C4-2B (cell line): Measurements from ENCODE around the gene HIF3A.

Experiments used
- H3K27ac ChIP-seq: fragments of 450-650 bp; 2 replicates; pipeline ENCODE4 v1.5.1; 2017
- ZFX ChIP-seq: fragments of 450-650 bp; IDR thresholded peaks from 2 replicates; pipeline ENCODE4 v1.6.1; 2017
- TF ChIP-seq, protein P1 (sequence below): fragments of 450-650 bp; conservative IDR thresholded peaks from 2 replicates; pipeline ENCODE4 v1.5.1; 2017; ENCODE audit warnings: mild to moderate bottlenecking

Gene HIF3A

DNA sequence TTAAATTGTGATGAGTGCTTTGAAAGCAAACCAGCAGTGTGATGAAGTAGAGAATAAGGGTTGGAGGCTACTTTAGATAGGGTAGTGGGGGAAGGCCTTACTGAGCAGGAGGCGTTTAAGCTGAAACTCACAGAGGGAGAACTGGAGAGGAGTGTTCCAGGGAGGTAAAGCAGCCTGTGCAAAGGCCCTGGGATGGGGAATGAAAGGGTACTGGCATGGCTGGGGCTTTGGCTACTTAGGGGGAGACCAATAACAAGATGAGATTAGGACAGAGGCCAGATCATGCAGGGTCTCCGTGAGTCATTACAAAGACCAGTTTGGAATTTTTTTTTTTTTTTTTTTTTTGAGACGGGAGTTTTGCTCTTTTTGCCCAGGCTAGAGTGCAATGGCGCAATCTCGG lies 51.1 kb downstream of the HIF3A start:
- TF ChIP-seq, protein P1, sequence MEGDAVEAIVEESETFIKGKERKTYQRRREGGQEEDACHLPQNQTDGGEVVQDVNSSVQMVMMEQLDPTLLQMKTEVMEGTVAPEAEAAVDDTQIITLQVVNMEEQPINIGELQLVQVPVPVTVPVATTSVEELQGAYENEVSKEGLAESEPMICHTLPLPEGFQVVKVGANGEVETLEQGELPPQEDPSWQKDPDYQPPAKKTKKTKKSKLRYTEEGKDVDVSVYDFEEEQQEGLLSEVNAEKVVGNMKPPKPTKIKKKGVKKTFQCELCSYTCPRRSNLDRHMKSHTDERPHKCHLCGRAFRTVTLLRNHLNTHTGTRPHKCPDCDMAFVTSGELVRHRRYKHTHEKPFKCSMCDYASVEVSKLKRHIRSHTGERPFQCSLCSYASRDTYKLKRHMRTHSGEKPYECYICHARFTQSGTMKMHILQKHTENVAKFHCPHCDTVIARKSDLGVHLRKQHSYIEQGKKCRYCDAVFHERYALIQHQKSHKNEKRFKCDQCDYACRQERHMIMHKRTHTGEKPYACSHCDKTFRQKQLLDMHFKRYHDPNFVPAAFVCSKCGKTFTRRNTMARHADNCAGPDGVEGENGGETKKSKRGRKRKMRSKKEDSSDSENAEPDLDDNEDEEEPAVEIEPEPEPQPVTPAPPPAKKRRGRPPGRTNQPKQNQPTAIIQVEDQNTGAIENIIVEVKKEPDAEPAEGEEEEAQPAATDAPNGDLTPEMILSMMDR = no peak
- no peak for TF ChIP-seq ZFX
- no peak overlapping the region; the same call in 1 of the 2 replicates for H3K27ac ChIP-seq

- no peak overlapping the region for H3K27ac ChIP-seq
Observed at GRCh38 chr19:46349311-46349993, 52.6 kb downstream of the HIF3A start.

GRCh38 chr19:46350029-46350757 lies 53.4 kb downstream of the HIF3A start:
- H3K27ac ChIP-seq = no peak overlapping the region
- no peak for TF ChIP-seq ZFX
- TF ChIP-seq, protein P1 = no peak

More at GRCh38 chr19:46349311-46349993, 52.6 kb downstream of the HIF3A start:
- TF ChIP-seq, protein P1 = no peak
- TF ChIP-seq ZFX = no peak

DNA sequence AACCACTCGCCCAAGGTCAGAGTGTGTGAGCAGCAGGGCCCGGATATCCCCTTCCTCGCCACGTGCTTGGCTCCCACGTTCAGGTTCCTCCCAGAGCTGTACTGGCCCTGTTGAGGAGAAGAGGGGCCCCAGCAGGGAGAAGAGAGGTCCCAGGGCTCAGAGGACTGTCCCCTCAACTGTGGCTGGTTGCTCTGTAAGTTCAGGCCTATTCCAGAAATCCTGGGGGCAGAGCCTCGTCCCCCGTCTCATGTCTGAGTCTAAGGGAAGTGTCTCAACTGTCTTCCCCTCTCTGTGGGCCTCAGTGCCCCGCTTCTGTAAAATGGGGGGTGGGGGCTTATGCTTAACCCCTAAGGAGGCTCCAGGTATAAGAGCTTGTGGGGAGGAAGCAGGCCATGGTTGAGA lies 53.9 kb downstream of the HIF3A start:
- no peak overlapping the region for H3K27ac ChIP-seq
- no peak for TF ChIP-seq ZFX

DNA sequence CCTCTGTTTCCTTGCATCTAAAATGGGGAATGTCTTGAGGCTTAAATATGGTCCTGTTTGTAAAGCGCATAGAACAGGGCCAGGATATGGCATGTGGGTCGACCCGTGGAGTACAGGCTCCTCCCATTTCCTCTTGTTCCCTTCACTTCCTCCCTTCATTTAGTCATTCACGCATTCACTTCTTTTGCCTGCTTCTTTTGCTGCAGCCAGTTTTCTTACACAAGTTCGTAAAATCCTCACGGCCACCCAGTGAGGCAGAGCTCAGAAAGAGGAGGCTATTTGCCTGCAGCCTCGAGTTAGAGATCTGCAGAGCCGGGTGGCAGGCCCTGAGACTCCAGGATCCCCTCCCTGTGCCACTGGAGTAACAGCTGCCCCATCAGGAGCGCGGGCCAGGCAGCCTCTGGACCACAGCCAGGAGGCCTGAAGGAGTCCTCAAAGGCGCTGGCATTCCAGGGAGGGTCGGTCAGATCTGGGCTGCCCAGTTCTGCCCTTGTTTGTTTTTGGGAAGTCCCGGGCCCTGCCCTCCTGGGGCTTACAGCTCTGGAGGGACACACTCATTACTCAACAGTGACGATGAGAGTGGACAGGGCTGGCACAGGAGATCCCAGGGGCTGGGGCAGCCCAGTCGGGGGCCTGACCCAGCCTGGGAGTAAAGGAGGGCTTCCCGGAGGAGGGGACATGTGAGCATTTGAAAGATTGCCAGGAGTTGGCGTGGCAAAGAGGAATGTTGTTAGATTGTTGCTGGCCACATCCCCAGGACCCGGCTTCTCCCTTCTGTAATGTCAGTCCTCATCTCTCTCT lies 54.6 kb downstream of the HIF3A start:
- TF ChIP-seq, protein P1 = no peak
- TF ChIP-seq ZFX = no peak
- H3K27ac ChIP-seq = no peak overlapping the region

GRCh38 chr19:46353730-46354528 lies 57.1 kb downstream of the HIF3A start:
- TF ChIP-seq, protein P1 = no peak
- no peak for TF ChIP-seq ZFX
- H3K27ac ChIP-seq = no peak overlapping the region
